Muscle layer of duodenum (tissue), 2 donors: ENCODE results near the gene SLC25A30.
"Not testable (repeated sequence)": the region's sequence is repeated elsewhere in the genome, so short reads cannot be mapped to it uniquely, and the experiment has no call there.

Experiments used
- H3K27ac ChIP-seq: one replicate; pipeline ENCODE4 v1.7.0; 2013; ENCODE audit warnings: mild to moderate bottlenecking, low read length
- H3K27me3 ChIP-seq: one replicate; pipeline ENCODE4 v1.7.0; 2013; ENCODE audit warnings: low read depth, mild to moderate bottlenecking, control low read depth, low read length
- H3K36me3 ChIP-seq, 2 donors: one replicate each; pipeline ENCODE4 v1.7.0; 2013; ENCODE audit warnings: low read length in 2 of 2, control low read depth in 1 of 2, mild to moderate bottlenecking in 1 of 2; ENCODE audit not compliant: insufficient read depth in 2 of 2, control insufficient read depth in 1 of 2
- H3K4me1 ChIP-seq, 2 donors: one replicate each; pipeline ENCODE4 v1.7.0; 2013; ENCODE audit warnings: low read length in 2 of 2, mild to moderate bottlenecking in 2 of 2, control low read depth in 1 of 2, moderate library complexity in 1 of 2; ENCODE audit not compliant: insufficient read depth in 2 of 2, control insufficient read depth in 1 of 2
- H3K4me3 ChIP-seq, 2 donors: one replicate each; pipeline ENCODE4 v1.7.0; 2013; ENCODE audit warnings: low read length in 2 of 2, low read depth in 1 of 2, mild to moderate bottlenecking in 1 of 2
- H3K9me3 ChIP-seq, 2 donors: one replicate each; pipeline ENCODE4 v1.7.0; 2013; ENCODE audit warnings: low read length in 2 of 2, control low read depth in 1 of 2, mild to moderate bottlenecking in 1 of 2; ENCODE audit not compliant: control insufficient read depth in 1 of 2
- donor health status: healthy.

The SLC25A30 gene

GRCh38 chr13:45406421-45406820 is 11.8 kb downstream of the SLC25A30 start:
- Histone ChIP-seq H3K36me3 (peaks cover 42 to 55% of the 10 kb centered on the region in 2 donors), H3K4me1 (no peaks in the 10 kb centered on the region), H3K27me3 (no peaks in the 10 kb centered on the region), H3K4me3 (no peak overlapping the region), H3K27ac (no peak overlapping the region), H3K9me3 (no peaks in the 10 kb centered on the region)

- H3K4me1 ChIP-seq = no peaks in the 10 kb centered on the region
- no peak overlapping the region for H3K4me3 ChIP-seq
- H3K27me3 ChIP-seq = no peaks in the 10 kb centered on the region
- no peaks in the 10 kb centered on the region for H3K9me3 ChIP-seq
- H3K27ac ChIP-seq = no peak overlapping the region
- peaks cover 41 to 48% of the 10 kb centered on the region in 2 donors for H3K36me3 ChIP-seq
Observed at GRCh38 chr13:45403081-45403480, 15.1 kb downstream of the SLC25A30 start.

- no peaks in the 10 kb centered on the region for H3K27me3 ChIP-seq
- peaks cover 37 to 48% of the 10 kb centered on the region in 2 donors for H3K36me3 ChIP-seq
- no peak overlapping the region for H3K27ac ChIP-seq
- no peak overlapping the region for H3K4me3 ChIP-seq
- no peaks in the 10 kb centered on the region for H3K9me3 ChIP-seq
- no peaks in the 10 kb centered on the region for H3K4me1 ChIP-seq
Observed at GRCh38 chr13:45402641-45403040, 15.5 kb downstream of the SLC25A30 start.

- Histone ChIP-seq H3K36me3 (peaks cover 37 to 45% of the 10 kb centered on the region in 2 donors), H3K4me1 (no peaks in the 10 kb centered on the region), H3K4me3 (no peak overlapping the region), H3K9me3 (no peaks in the 10 kb centered on the region), H3K27ac (no peak overlapping the region), H3K27me3 (no peaks in the 10 kb centered on the region)
Observed at GRCh38 chr13:45401314-45401713, 16.9 kb downstream of the SLC25A30 start.

- H3K4me1 ChIP-seq = no peaks in the 10 kb centered on the region
- no peak overlapping the region for H3K4me3 ChIP-seq
- no peak overlapping the region for H3K27ac ChIP-seq
- H3K27me3 ChIP-seq = no peaks in the 10 kb centered on the region
- H3K9me3 ChIP-seq = no peaks in the 10 kb centered on the region
- H3K36me3 ChIP-seq = peaks cover 35 to 39% of the 10 kb centered on the region in 2 donors
Observed at GRCh38 chr13:45398877-45399276, 19.3 kb downstream of the SLC25A30 start.

GRCh38 chr13:45396533-45397095 is 21.6 kb downstream of the SLC25A30 start:
- peaks cover 28 to 32% of the 10 kb centered on the region in 2 donors for H3K36me3 ChIP-seq
- no peaks in the 10 kb centered on the region for H3K27me3 ChIP-seq
- H3K4me1 ChIP-seq = no peaks in the 10 kb centered on the region
- no peak overlapping the region for H3K4me3 ChIP-seq
- no peak overlapping the region for H3K27ac ChIP-seq
- H3K9me3 ChIP-seq = no peaks in the 10 kb centered on the region

- Histone ChIP-seq H3K4me3 (no peak overlapping the region), H3K4me1 (no peaks in the 10 kb centered on the region), H3K9me3 (no peaks in the 10 kb centered on the region), H3K27ac (no peak overlapping the region), H3K36me3 (peaks cover 24 to 28% of the 10 kb centered on the region in 2 donors), H3K27me3 (no peaks in the 10 kb centered on the region)
Observed at GRCh38 chr13:45393941-45394570, 24.1 kb downstream of the SLC25A30 start.

GRCh38 chr13:45392811-45393210 is 25.4 kb downstream of the SLC25A30 start:
- no peaks in the 10 kb centered on the region for H3K4me1 ChIP-seq
- no peak overlapping the region for H3K27ac ChIP-seq
- H3K27me3 ChIP-seq = no peaks in the 10 kb centered on the region
- peaks cover 16 to 18% of the 10 kb centered on the region in 2 donors for H3K36me3 ChIP-seq
- no peak overlapping the region for H3K4me3 ChIP-seq
- no peaks in the 10 kb centered on the region for H3K9me3 ChIP-seq

- Histone ChIP-seq H3K36me3 (peaks cover 14 to 18% of the 10 kb centered on the region in 2 donors), H3K27ac (no peak overlapping the region), H3K27me3 (no peaks in the 10 kb centered on the region), H3K4me3 (no peak overlapping the region), H3K4me1 (no peaks in the 10 kb centered on the region), H3K9me3 (no peaks in the 10 kb centered on the region)
Observed at GRCh38 chr13:45391926-45392325, 26.2 kb downstream of the SLC25A30 start.

- not testable (repeated sequence) for H3K4me3 ChIP-seq, H3K4me1 ChIP-seq, H3K9me3 ChIP-seq, H3K27ac ChIP-seq, H3K27me3 ChIP-seq
- peaks cover 11 to 13% of the 10 kb centered on the region in 2 donors for H3K36me3 ChIP-seq
Observed at GRCh38 chr13:45391128-45391527, 27.0 kb downstream of the SLC25A30 start.

GRCh38 chr13:45390348-45390747 is 27.8 kb downstream of the SLC25A30 start:
- H3K4me1 ChIP-seq, H3K27ac ChIP-seq, H3K9me3 ChIP-seq, H3K36me3 ChIP-seq, H3K4me3 ChIP-seq, H3K27me3 ChIP-seq: not testable (repeated sequence)

GRCh38 chr13:45388664-45389063 is 29.5 kb downstream of the SLC25A30 start:
- Histone ChIP-seq H3K9me3 (no peaks in the 10 kb centered on the region), H3K4me3 (no peak overlapping the region), H3K4me1 (no peaks in the 10 kb centered on the region), H3K27me3 (no peaks in the 10 kb centered on the region), H3K36me3 (peaks cover 9 to 10% of the 10 kb centered on the region in 2 donors), H3K27ac (no peak overlapping the region)
